IMR-90 (cell line): ENCODE measurements around the gene SLIT2. TPM values are rescaled to one million over a fixed set of nuclear protein-coding genes. Genes with fewer than 3 reads are reported as not detected.
A peak's percentile ranks its signal among the peaks of the same experiment; 100 is the strongest.

Experiments used
- ATAC-seq: fragments of 200-7000 bp; cut with Tn5 transposase; 2 replicates; pipeline ENCODE4 v1.9.1; 2020; ENCODE audit warnings: low read depth, mild to moderate bottlenecking, moderate library complexity
- BruUV-seq: library from RNA; stranded (reverse); fragments of 400-500 nt; replicated peaks from 2 replicates; lab custom pipeline; 2021; lab: Mats Ljungman, UMichigan
- CTCF ChIA-PET: fragments of 300-600 bp; formaldehyde crosslinking; extraction: SDS; loops from one replicate; lab custom pipeline; 2021; ENCODE audit warnings: antibody characterized with exemption; lab: Yijun Ruan, JAX
- POLR2A ChIA-PET: fragments of 300-600 bp; sonication (Branson Sonifier 250); formaldehyde crosslinking; loops from one replicate; lab custom pipeline; 2022; ENCODE audit warnings: antibody characterized with exemption; ENCODE audit not compliant: unreplicated experiment; lab: Charles Lee
- DNase-seq: peaks from one replicate; pipeline ENCODE4 v3.0.0; 2013
- H2AFZ ChIP-seq: replicated peaks from 2 replicates; pipeline ENCODE3; 2013; ENCODE audit warnings: low read length, mild to moderate bottlenecking; ENCODE audit not compliant: poor library complexity
- H2AK5ac ChIP-seq: 2 replicates; pipeline ENCODE4 v1.6.1; 2013; ENCODE audit warnings: low read depth, low read length, inconsistent platforms
- H2AK9ac ChIP-seq: replicated peaks from 2 replicates; pipeline ENCODE3; 2013; ENCODE audit warnings: mild to moderate bottlenecking, low read depth, low read length, moderate library complexity; ENCODE audit not compliant: poor library complexity
- H2BK120ac ChIP-seq: 2 replicates; pipeline ENCODE4 v1.6.1; 2013; ENCODE audit warnings: low read depth, low read length, inconsistent platforms
- H2BK15ac ChIP-seq: 3 replicates; pipeline ENCODE4 v1.6.1; 2013; ENCODE audit warnings: low read depth, low read length, inconsistent platforms
- H2BK20ac ChIP-seq: 2 replicates; pipeline ENCODE4 v1.6.1; 2013; ENCODE audit warnings: low read depth, mild to moderate bottlenecking, inconsistent platforms, low read length, moderate library complexity
- H2BK5ac ChIP-seq: 2 replicates; pipeline ENCODE4 v1.6.1; 2013; ENCODE audit warnings: mild to moderate bottlenecking, low read depth, low read length, inconsistent platforms; ENCODE audit not compliant: poor library complexity, severe bottlenecking
- H3K14ac ChIP-seq: replicated peaks from 2 replicates; pipeline ENCODE4 v1.6.1; 2013; ENCODE audit warnings: low read depth, low read length, inconsistent platforms
- H3K18ac ChIP-seq: 2 replicates; pipeline ENCODE4 v1.6.1; 2013; ENCODE audit warnings: low read depth, low read length, control low read depth
- H3K23ac ChIP-seq: 2 replicates; pipeline ENCODE4 v1.6.1; 2013; ENCODE audit warnings: low read depth, low read length, inconsistent platforms
- H3K27ac ChIP-seq: 2 replicates; pipeline ENCODE4 v1.5.1; 2013; ENCODE audit warnings: mild to moderate bottlenecking, control low read depth, low read length; ENCODE audit not compliant: insufficient read depth
- H3K27me3 ChIP-seq: 2 replicates; pipeline ENCODE4 v1.6.1; 2013; ENCODE audit warnings: low read length; ENCODE audit not compliant: control insufficient read depth, insufficient read depth
- H3K36me3 ChIP-seq: 2 replicates; pipeline ENCODE4 v1.6.1; 2013; ENCODE audit warnings: low read length, mixed read lengths; ENCODE audit not compliant: control insufficient read depth, insufficient read depth
- H3K4ac ChIP-seq: 2 replicates; pipeline ENCODE4 v1.6.1; 2013; ENCODE audit warnings: low read depth, low read length, inconsistent platforms
- H3K4me1 ChIP-seq: 2 replicates; pipeline ENCODE4 v1.6.1; 2013; ENCODE audit warnings: low read length, mixed read lengths; ENCODE audit not compliant: control insufficient read depth, insufficient read depth
- H3K4me2 ChIP-seq: 2 replicates; pipeline ENCODE4 v1.6.1; 2013; ENCODE audit warnings: low read depth, mild to moderate bottlenecking, control low read depth, low read length, moderate library complexity
- H3K4me3 ChIP-seq: 2 replicates; pipeline ENCODE4 v1.5.1; 2013; ENCODE audit warnings: low read depth, mild to moderate bottlenecking, control low read depth, low read length, moderate library complexity; ENCODE audit not compliant: insufficient read depth
- H3K56ac ChIP-seq: 2 replicates; pipeline ENCODE4 v1.6.1; 2013; ENCODE audit warnings: low read length, inconsistent platforms; ENCODE audit not compliant: insufficient read depth; ENCODE audit errors: extremely low read depth
- H3K79me1 ChIP-seq, 2 experiments: 2 replicates each; pipeline ENCODE4 v1.6.1; 2013; ENCODE audit warnings: low read length in 2 of 2, inconsistent platforms in 1 of 2, low read depth in 1 of 2
- H3K9ac ChIP-seq: 2 replicates; pipeline ENCODE4 v1.6.1; 2013; ENCODE audit warnings: low read depth, low read length, control low read depth
- H3K9me1 ChIP-seq: 2 replicates; pipeline ENCODE4 v1.6.1; 2013; ENCODE audit warnings: low read length, inconsistent platforms; ENCODE audit not compliant: insufficient read depth
- H3K9me3 ChIP-seq: 2 replicates; pipeline ENCODE4 v1.6.1; 2013; ENCODE audit warnings: low read length; ENCODE audit not compliant: control insufficient read depth, insufficient read depth
- H4K20me1 ChIP-seq: 2 replicates; pipeline ENCODE4 v1.6.1; 2013; ENCODE audit warnings: low read length, inconsistent platforms; ENCODE audit not compliant: insufficient read depth
- H4K5ac ChIP-seq: 2 replicates; pipeline ENCODE4 v1.6.1; 2013; ENCODE audit warnings: mild to moderate bottlenecking, low read depth, low read length, control low read depth
- H4K8ac ChIP-seq, 2 experiments: 2 replicates each; pipeline ENCODE4 v1.6.1; 2013; ENCODE audit warnings: low read depth in 2 of 2, low read length in 2 of 2, control low read depth in 1 of 2, inconsistent platforms in 1 of 2
- H4K91ac ChIP-seq: 2 replicates; pipeline ENCODE4 v1.6.1; 2013; ENCODE audit warnings: low read depth, low read length, inconsistent platforms; ENCODE audit not compliant: insufficient read depth
- BHLHE40 ChIP-seq: fragments of 150-350 bp; IDR thresholded peaks from 2 replicates; pipeline ENCODE4 v1.6.1; 2016; ENCODE audit warnings: mild to moderate bottlenecking, low read depth, low read length
- CEBPB ChIP-seq: IDR thresholded peaks from 2 replicates; pipeline ENCODE4 v1.6.1; 2012; ENCODE audit warnings: low read depth, low read length, improper control_type of control experiment
- CTCF ChIP-seq: conservative IDR thresholded peaks from 2 replicates; pipeline ENCODE4 v1.5.1; 2012; ENCODE audit warnings: mild to moderate bottlenecking, low read depth, low read length, improper control_type of control experiment
- MAZ ChIP-seq: IDR thresholded peaks from 2 replicates; pipeline ENCODE4 v1.6.1; 2012; ENCODE audit warnings: low read depth, mild to moderate bottlenecking, low read length, improper control_type of control experiment, moderate library complexity, borderline replicate concordance
- MXI1 ChIP-seq: IDR thresholded peaks from 2 replicates; pipeline ENCODE4 v1.6.1; 2012; ENCODE audit warnings: low read depth, mild to moderate bottlenecking, low read length, moderate library complexity, borderline replicate concordance
- NFE2L2 ChIP-seq: fragments of 150-350 bp; IDR thresholded peaks from 2 replicates; pipeline ENCODE4 v1.6.1; 2016; ENCODE audit warnings: low read depth, mild to moderate bottlenecking, low read length
- POLR2A ChIP-seq: IDR thresholded peaks from 2 replicates; pipeline ENCODE4 v1.6.1; 2012; ENCODE audit warnings: mild to moderate bottlenecking, low read depth, low read length
- RAD21 ChIP-seq: IDR thresholded peaks from 2 replicates; pipeline ENCODE4 v1.6.1; 2012; ENCODE audit warnings: low read length, improper control_type of control experiment
- RFX5 ChIP-seq: IDR thresholded peaks from 2 replicates; pipeline ENCODE4 v1.8.0; 2012; ENCODE audit warnings: low read depth, mild to moderate bottlenecking, low read length, moderate library complexity
- SMC3 ChIP-seq: fragments of 150-350 bp; IDR thresholded peaks from 2 replicates; pipeline ENCODE4 v1.6.1; 2016; ENCODE audit warnings: low read depth, mild to moderate bottlenecking, antibody characterized with exemption, low read length, moderate library complexity
- USF2 ChIP-seq: fragments of 150-350 bp; IDR thresholded peaks from 2 replicates; pipeline ENCODE4 v1.6.1; 2017; ENCODE audit warnings: mild to moderate bottlenecking, antibody characterized with exemption, low read length, low read depth
- WGBS, 2 experiments: methylation state at CpG; one replicate each; pipeline versions ENCODE4 v1.1.5 to v1.1.7; 2013; ENCODE audit warnings: missing lambda C conversion rate in 2 of 2; ENCODE audit not compliant: insufficient read length in 1 of 2; ENCODE audit errors: extremely low coverage in 2 of 2; 5-methylcytosine and 5-hydroxymethylcytosine counted together
- dilution Hi-C: fragments of 300-500 bp; cut with HindIII; formaldehyde crosslinking; loops from one replicate; pipeline ENCODE4 v1.14.3; 2018; ENCODE audit warnings: low sequenced_read_pairs; ENCODE audit not compliant: unreplicated experiment
- in situ Hi-C: fragments of 300-500 bp; cut with MboI; formaldehyde crosslinking; loops from 3 replicates; pipeline ENCODE4 v1.14.3; 2019; ENCODE audit warnings: low sequenced_read_pairs, inconsistent platforms, mixed read lengths
- intact Hi-C: fragments of 100-400 bp; cut with micrococcal nuclease; formaldehyde crosslinking; loops from 2 replicates; pipeline ENCODE4 v1.10.0; 2022
- polyA plus RNA-seq, 3 experiments: library from polyadenylated mRNA; depleted of rRNA; stranded (reverse); fragments of >200 nt; gene quantifications; 2 replicates each; pipeline ENCODE4 v1.2.3, GENCODE V29; 2012; ENCODE audit warnings: low replicate concordance in 1 of 3
- total RNA-seq: library from RNA; depleted of rRNA; stranded (reverse); fragments of >200 nt; gene quantifications from 2 replicates; pipeline ENCODE4 v1.2.3, GENCODE V29; 2012

The SLIT2 gene
- total and polyA plus RNA-seq, 2 of the 4 experiments (the other 2 are of a cell fraction) = 13.6 to 14.3 TPM

GRCh38 chr4:20299515-20299914, 47.8 kb downstream of the SLIT2 start:
- BruUV-seq = no TSS peak
- no CpG with 5 or more reads among the region's 3 CpGs for WGBS, 2 experiments

More at GRCh38 chr4:20299515-20299914, 47.8 kb downstream of the SLIT2 start:
- Histone ChIP-seq H4K5ac (no peak overlapping the region), H2AK9ac (no peak overlapping the region), H3K27ac (no peak overlapping the region), H2AK5ac (no peak overlapping the region), H3K9me1 (no peaks in the 10 kb centered on the region), H3K9me3 (no peaks in the 10 kb centered on the region), H3K18ac (no peak overlapping the region), H3K9ac (no peak overlapping the region), H3K4me2 (no peak overlapping the region), H3K27me3 (no peaks in the 10 kb centered on the region), H3K36me3 (no peaks in the 10 kb centered on the region), H3K79me1 (no peaks in the 10 kb centered on the region), H4K91ac (no peak overlapping the region), H2BK15ac (no peak overlapping the region), H3K14ac (no peak overlapping the region), H3K4ac (no peak overlapping the region), H4K8ac (no peak overlapping the region), H2BK20ac (no peak overlapping the region), H2AFZ (no peak overlapping the region), H2BK120ac (no peak overlapping the region), H2BK5ac (no peak overlapping the region), H3K23ac (no peak overlapping the region), H4K20me1 (no peaks in the 10 kb centered on the region), H3K56ac (no peak overlapping the region), H3K4me1 (no peaks in the 10 kb centered on the region), H3K4me3 (no peak overlapping the region)
- intact Hi-C loops (loop anchor here (2.0 kb wide), 1 partner anchor 385 kb away; no protein-coding TSS in a partner anchor), dilution Hi-C loops (no loop called here), in situ Hi-C loops (no loop called here)
- ChIA-PET CTCF (interaction anchor here (0.8 kb wide), 1 partner anchor 245 kb away, joined by 4 read pairs; no protein-coding TSS in a partner anchor), POLR2A (no interaction called here)
- TF ChIP-seq CEBPB (no peak), SMC3 (peak; percentile 33), BHLHE40 (no peak), RFX5 (no peak), MXI1 (no peak), CTCF (peak; percentile 57), MAZ (no peak), POLR2A (no peak), NFE2L2 (no peak), USF2 (no peak), RAD21 (peak; percentile 42)
- DNase-seq = peak; percentile 41
- ATAC-seq = no peak; the same call in 1 of the 2 replicates
